ENCODE data around the gene ITPA.
A peak's percentile ranks its signal among the peaks of the same experiment; 100 is the strongest.

Gene ITPA

GRCh38 chr20:3209257-3209945 lies at the start of gene ITPA:
Gene ITPA, plus strand, starts transcription at chr20:3209498. Its CDS starts 54 bp downstream, at chr20:3209552.
- DNase-seq, result peak; percentile 8

GRCh38 chr20:3160418-3160817 lies 48.9 kb upstream of the ITPA start:
- no peak for DNase-seq

GRCh38 chr20:3161316-3162079 lies 47.8 kb upstream of the ITPA start:
- DNase-seq, result no peak

- no peak for DNase-seq
These were observed 47.2 kb upstream of the ITPA start for GRCh38 chr20:3162080-3162611.

GRCh38 chr20:3163099-3164042 lies 45.9 kb upstream of the ITPA start:
- no peak for DNase-seq

- no peak for DNase-seq
These were observed 45.1 kb upstream of the ITPA start for GRCh38 chr20:3164043-3164762.

GRCh38 chr20:3164763-3165410 lies 44.4 kb upstream of the ITPA start:
- no peak for DNase-seq

- DNase-seq, result no peak
These were observed 43.6 kb upstream of the ITPA start for GRCh38 chr20:3165473-3166337.

GRCh38 chr20:3166338-3166912 lies 42.9 kb upstream of the ITPA start:
- no peak for DNase-seq

GRCh38 chr20:3166913-3167342 lies 42.4 kb upstream of the ITPA start:
- no peak for DNase-seq

- no peak for DNase-seq
These were observed 41.6 kb upstream of the ITPA start for GRCh38 chr20:3167738-3168078.

- no peak for DNase-seq
These were observed 41.0 kb upstream of the ITPA start for GRCh38 chr20:3168079-3168828.

- DNase-seq, result no peak
These were observed 40.3 kb upstream of the ITPA start for GRCh38 chr20:3168829-3169590.

GRCh38 chr20:3171391-3172125 lies 37.7 kb upstream of the ITPA start:
- no peak for DNase-seq

- DNase-seq, result no peak
These were observed 37.0 kb upstream of the ITPA start for GRCh38 chr20:3172126-3172932.

- DNase-seq, result peak; percentile 6
These were observed 36.2 kb upstream of the ITPA start, which contains the start of gene LZTS3 for GRCh38 chr20:3172933-3173609. Gene LZTS3, minus strand, starts transcription at chr20:3173549. Its CDS starts 6,386 bp downstream, at chr20:3167163.

Data from NCI-H226 (cell line).